A673 (cell line): ENCODE data around the gene HIVEP1.

Source experiments
- EZH2 ChIP-seq: fragments of 200-600 bp; sonication (generic); IDR thresholded peaks from 2 replicates; pipeline ENCODE4 v1.6.1; 2017; ENCODE audit warnings: borderline replicate concordance, low read depth, mild to moderate bottlenecking, mixed read lengths, antibody characterized with exemption, low read length; ENCODE audit not compliant: poor library complexity, severe bottlenecking
- TF ChIP-seq, protein P1 (sequence below): fragments of 300-800, 200-600 bp; sonication (generic); conservative IDR thresholded peaks from 2 replicates; pipeline ENCODE4 v1.5.1; 2017; ENCODE audit warnings: low read depth, mild to moderate bottlenecking, antibody characterized with exemption, low read length, moderate library complexity, mixed read lengths

DNA sequence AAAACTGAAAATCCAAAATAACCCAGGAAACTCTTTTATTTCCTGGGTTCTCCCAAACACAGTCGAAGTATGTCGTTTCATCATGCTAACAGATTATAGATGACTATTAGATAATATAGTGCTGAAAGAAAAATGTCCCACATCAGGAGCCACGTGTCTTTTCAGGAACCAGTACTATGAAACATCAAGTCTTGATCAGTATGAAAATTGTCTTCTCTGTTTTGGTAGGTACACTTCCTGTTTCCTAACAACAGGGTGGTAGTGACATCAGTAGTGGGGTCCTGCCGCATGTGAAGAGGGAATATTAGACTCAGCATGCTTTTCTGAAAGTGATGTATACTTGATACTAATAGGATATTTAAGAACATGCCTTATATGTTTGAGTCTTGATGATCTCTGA is 136.7 kb downstream of the HIVEP1 start:
- TF ChIP-seq, protein P1, sequence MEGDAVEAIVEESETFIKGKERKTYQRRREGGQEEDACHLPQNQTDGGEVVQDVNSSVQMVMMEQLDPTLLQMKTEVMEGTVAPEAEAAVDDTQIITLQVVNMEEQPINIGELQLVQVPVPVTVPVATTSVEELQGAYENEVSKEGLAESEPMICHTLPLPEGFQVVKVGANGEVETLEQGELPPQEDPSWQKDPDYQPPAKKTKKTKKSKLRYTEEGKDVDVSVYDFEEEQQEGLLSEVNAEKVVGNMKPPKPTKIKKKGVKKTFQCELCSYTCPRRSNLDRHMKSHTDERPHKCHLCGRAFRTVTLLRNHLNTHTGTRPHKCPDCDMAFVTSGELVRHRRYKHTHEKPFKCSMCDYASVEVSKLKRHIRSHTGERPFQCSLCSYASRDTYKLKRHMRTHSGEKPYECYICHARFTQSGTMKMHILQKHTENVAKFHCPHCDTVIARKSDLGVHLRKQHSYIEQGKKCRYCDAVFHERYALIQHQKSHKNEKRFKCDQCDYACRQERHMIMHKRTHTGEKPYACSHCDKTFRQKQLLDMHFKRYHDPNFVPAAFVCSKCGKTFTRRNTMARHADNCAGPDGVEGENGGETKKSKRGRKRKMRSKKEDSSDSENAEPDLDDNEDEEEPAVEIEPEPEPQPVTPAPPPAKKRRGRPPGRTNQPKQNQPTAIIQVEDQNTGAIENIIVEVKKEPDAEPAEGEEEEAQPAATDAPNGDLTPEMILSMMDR: no peak
- TF ChIP-seq EZH2: no peak
